ENCODE measurements around the gene TTC1. TPM values are rescaled to one million over a fixed set of nuclear protein-coding genes. Genes with fewer than 3 reads are reported as not detected.

TTC1 gene
- total and polyA plus RNA-seq, 2 of the 8 experiments (the other 6 are each of a cell fraction or from before 2014, with no cell fraction given): 25.1 to 63.9 TPM

Small RNA genes within 50 kb of the gene (small RNA-seq; reads per million reads assigned to genes)
- not detected for gene RF00019 (ENCODE audit: insufficient read depth)

Other genes with a start within 250 kb of the TTC1 start
- not detected in 2 replicates for gene ADRA1B, start 92.7 kb upstream of the TTC1 start, total RNA-seq (2021; fragmentation: NEBNext Ultra II Directional; extraction: Animal tissue kit (Norgen Biotek cat#: 25700))
- 0.08 TPM in 1 of 2 replicates, not detected in the other for gene ADRA1B, start 92.7 kb upstream of the TTC1 start, polyA plus RNA-seq (2011; rRNA removed)
- 60.0 and 63.0 TPM in 2 replicates for gene PWWP2A, start 110.3 kb downstream of the TTC1 start, total RNA-seq (2021; fragmentation: NEBNext Ultra II Directional; extraction: Animal tissue kit (Norgen Biotek cat#: 25700))
- 16.9 and 18.5 TPM in 2 replicates for gene PWWP2A, start 110.3 kb downstream of the TTC1 start, polyA plus RNA-seq (2011; rRNA removed)
- 3.6 and 4.8 TPM in 2 replicates for gene FABP6, start 220.4 kb downstream of the TTC1 start, total RNA-seq (2021; fragmentation: NEBNext Ultra II Directional; extraction: Animal tissue kit (Norgen Biotek cat#: 25700))
- gene FABP6, start 220.4 kb downstream of the TTC1 start, polyA plus RNA-seq (2011; rRNA removed): 3.2 and 6.1 TPM in 2 replicates

Data from H1 (cell line).